Measurements from ENCODE around the gene SKOR1. TPM values are rescaled to one million over a fixed set of nuclear protein-coding genes. Genes with fewer than 3 reads are reported as not detected.

The SKOR1 gene
- total RNA-seq, 5 donors from 2014 or later (not counting 1 experiment from before 2014, with no cell fraction given), result 0.79 to 2.7 (median 1.3) TPM

DNA sequence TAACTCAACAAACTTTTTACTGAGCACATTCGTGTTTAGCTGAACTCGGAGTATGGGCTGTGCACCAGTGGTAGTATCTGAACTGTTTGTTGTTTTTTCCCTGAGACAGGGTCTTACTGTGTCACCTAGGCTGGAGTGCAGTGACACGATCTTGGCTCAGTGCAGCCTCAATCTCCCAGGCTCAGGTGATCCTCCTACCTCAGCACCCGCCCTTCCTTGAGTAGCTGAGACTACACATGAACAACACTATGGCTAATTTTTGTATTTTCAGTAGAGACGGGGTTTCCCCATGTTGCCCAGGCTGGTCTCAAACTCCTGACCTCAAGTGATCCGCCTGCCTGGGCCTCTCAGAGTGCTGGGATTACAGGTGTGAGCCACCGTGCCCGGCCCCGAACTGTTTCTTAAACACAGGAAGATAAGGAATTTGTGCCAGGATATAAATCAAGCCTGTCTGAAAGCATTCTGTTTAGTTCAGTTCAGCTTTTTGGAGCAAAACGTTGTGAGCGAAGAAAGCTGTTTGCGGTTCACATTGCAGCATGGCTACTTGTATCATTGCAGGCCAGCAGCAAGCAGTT is 40.4 kb upstream of the SKOR1 start:
- no peak for DNase-seq
- POLR2A ChIA-PET, result interaction anchor here in 1 of 2 donors (0.6 kb wide), 1 partner anchor 26 kb away, joined by 3 read pairs; no protein-coding TSS in a partner anchor
- CTCF ChIA-PET, result interaction anchor here in 1 of 2 donors (1.6 to 2.0 kb wide), 2 partner anchors 50 to 52 kb away, joined by 3 to 7 read pairs; no protein-coding TSS in a partner anchor
- peak overlapping the region; percentile 37 for H3K27ac ChIP-seq (ENCODE audit: low read length)
- Mint-ChIP-seq H3K36me3 (peaks cover 25% of the 10 kb centered on the region), H3K4me3 (peak overlapping the region in 1 of 3 donors; percentile 53), H3K27me3 (no peaks in the 10 kb centered on the region), H3K4me1 (peaks cover 32 to 40% (median 38%) of the 10 kb centered on the region in 3 donors), H3K9me3 (no peaks in the 10 kb centered on the region), H3K27ac (peak overlapping the region; percentile 69 to 86)
- peaks cover 21 to 31% of the 10 kb centered on the region in 2 experiments for H3K4me1 ChIP-seq (ENCODE audit: control insufficient read depth in 1 of 2, extremely low read depth in 1 of 2, insufficient read depth in 2 of 2, low read length in 2 of 2)
- no peaks in the 10 kb centered on the region for H3K9me3 ChIP-seq
- 74% methylated on average over 8 of the region's 12 CpGs for WGBS (ENCODE audit: insufficient coverage)
- ATAC-seq (replicated peaks in 1 of 4), result no peak
- H3K4me3 ChIP-seq (ENCODE audit: control insufficient read depth in 1 of 2, extremely low read depth in 1 of 2, low read length in 1 of 2), result no peak overlapping the region
- no peaks in the 10 kb centered on the region for H3K36me3 ChIP-seq (ENCODE audit: control insufficient read depth in 2 of 2, extremely low read depth in 1 of 2, insufficient read depth in 1 of 2, low read length in 1 of 2)
- no peaks in the 10 kb centered on the region for H3K27me3 ChIP-seq (replicated peaks in 1 of 2; ENCODE audit: control insufficient read depth in 2 of 2, extremely low read depth in 1 of 2, insufficient read depth in 2 of 2, low read length in 1 of 2)

GRCh38 chr15:67785431-67785830 is 39.9 kb upstream of the SKOR1 start:
- H3K9me3 ChIP-seq, result no peaks in the 10 kb centered on the region
- H3K27me3 Mint-ChIP-seq, result no peaks in the 10 kb centered on the region
- ATAC-seq (replicated peaks in 1 of 4) (no peak), DNase-seq (no peak)
- peaks cover 21 to 31% of the 10 kb centered on the region in 2 experiments for H3K4me1 ChIP-seq (ENCODE audit: control insufficient read depth in 1 of 2, extremely low read depth in 1 of 2, insufficient read depth in 2 of 2, low read length in 2 of 2)
- H3K9me3 Mint-ChIP-seq, result no peaks in the 10 kb centered on the region
- peaks cover 28% of the 10 kb centered on the region for H3K36me3 Mint-ChIP-seq
- H3K4me3 Mint-ChIP-seq, result peak overlapping the region in 1 of 3 donors; percentile 53
- no peak overlapping the region for H3K4me3 ChIP-seq (ENCODE audit: control insufficient read depth in 1 of 2, extremely low read depth in 1 of 2, low read length in 1 of 2)
- no peaks in the 10 kb centered on the region for H3K36me3 ChIP-seq (ENCODE audit: control insufficient read depth in 2 of 2, extremely low read depth in 1 of 2, insufficient read depth in 1 of 2, low read length in 1 of 2)
- 80% methylated on average over 1 of the region's 5 CpGs for WGBS (ENCODE audit: insufficient coverage)
- ChIA-PET POLR2A (no interaction called here), CTCF (interaction anchor here in 1 of 2 donors (1.6 kb wide), 1 partner anchor 52 kb away, joined by 3 read pairs; no protein-coding TSS in a partner anchor)
- H3K27ac Mint-ChIP-seq, result no peak overlapping the region
- H3K27ac ChIP-seq (ENCODE audit: low read length), result peak overlapping the region; percentile 37
- peaks cover 32 to 40% (median 38%) of the 10 kb centered on the region in 3 donors for H3K4me1 Mint-ChIP-seq
- H3K27me3 ChIP-seq (replicated peaks in 1 of 2; ENCODE audit: control insufficient read depth in 2 of 2, extremely low read depth in 1 of 2, insufficient read depth in 2 of 2, low read length in 1 of 2), result no peaks in the 10 kb centered on the region

- ChIA-PET CTCF (no interaction called here), POLR2A (no interaction called here)
- Mint-ChIP-seq H3K4me3 (no peak overlapping the region), H3K36me3 (peaks cover 35% of the 10 kb centered on the region), H3K4me1 (peaks cover 32 to 40% (median 38%) of the 10 kb centered on the region in 3 donors), H3K9me3 (no peaks in the 10 kb centered on the region), H3K27me3 (no peaks in the 10 kb centered on the region), H3K27ac (no peak overlapping the region)
- no peak overlapping the region for H3K27ac ChIP-seq (ENCODE audit: low read length)
- H3K36me3 ChIP-seq (ENCODE audit: control insufficient read depth in 2 of 2, extremely low read depth in 1 of 2, insufficient read depth in 1 of 2, low read length in 1 of 2), result no peaks in the 10 kb centered on the region
- no peak overlapping the region for H3K4me3 ChIP-seq (ENCODE audit: control insufficient read depth in 1 of 2, extremely low read depth in 1 of 2, low read length in 1 of 2)
- no peaks in the 10 kb centered on the region for H3K27me3 ChIP-seq (replicated peaks in 1 of 2; ENCODE audit: control insufficient read depth in 2 of 2, extremely low read depth in 1 of 2, insufficient read depth in 2 of 2, low read length in 1 of 2)
- H3K9me3 ChIP-seq, result no peaks in the 10 kb centered on the region
- WGBS (ENCODE audit: insufficient coverage), result 100% methylated on average over 1 of the region's 4 CpGs
- H3K4me1 ChIP-seq (ENCODE audit: control insufficient read depth in 1 of 2, extremely low read depth in 1 of 2, insufficient read depth in 2 of 2, low read length in 2 of 2), result peaks cover 21 to 31% of the 10 kb centered on the region in 2 experiments
- ATAC-seq (replicated peaks in 1 of 4) (no peak), DNase-seq (no peak)
These were observed 38.7 kb upstream of the SKOR1 start for GRCh38 chr15:67786646-67787045.

- CTCF ChIA-PET, result no interaction called here
- H3K36me3 Mint-ChIP-seq, result peaks cover 48% of the 10 kb centered on the region
These were observed 36.3 kb upstream of the SKOR1 start for GRCh38 chr15:67788986-67789385.

GRCh38 chr15:67790610-67791319 is 34.5 kb upstream of the SKOR1 start:
- Histone ChIP-seq H3K27me3 (replicated peaks in 1 of 2; ENCODE audit: control insufficient read depth in 2 of 2, extremely low read depth in 1 of 2, insufficient read depth in 2 of 2, low read length in 1 of 2) (no peaks in the 10 kb centered on the region), H3K4me1 (ENCODE audit: control insufficient read depth in 1 of 2, extremely low read depth in 1 of 2, insufficient read depth in 2 of 2, low read length in 2 of 2) (no peaks in the 10 kb centered on the region), H3K36me3 (ENCODE audit: control insufficient read depth in 2 of 2, extremely low read depth in 1 of 2, insufficient read depth in 1 of 2, low read length in 1 of 2) (no peaks in the 10 kb centered on the region), H3K9me3 (no peaks in the 10 kb centered on the region), H3K27ac (ENCODE audit: low read length) (no peak overlapping the region), H3K4me3 (ENCODE audit: control insufficient read depth in 1 of 2, extremely low read depth in 1 of 2, low read length in 1 of 2) (no peak overlapping the region)
- ChIA-PET POLR2A (no interaction called here), CTCF (interaction anchor here in 1 of 2 donors (0.6 kb wide), 1 partner anchor 20 kb away, joined by 10 read pairs; no protein-coding TSS in a partner anchor)
- DNase-seq (no peak), ATAC-seq (replicated peaks in 1 of 4) (no peak)
- Mint-ChIP-seq H3K4me1 (peaks cover 0 to 3% (median 3%) of the 10 kb centered on the region in 3 donors), H3K27me3 (no peaks in the 10 kb centered on the region), H3K9me3 (peaks cover 6 to 17% (median 8%) of the 10 kb centered on the region in 3 donors), H3K4me3 (no peak overlapping the region), H3K36me3 (peaks cover 60% of the 10 kb centered on the region), H3K27ac (no peak overlapping the region)
- 94% methylated on average over 2 of the region's 3 CpGs for WGBS (ENCODE audit: insufficient coverage)

More at GRCh38 chr15:67788986-67789385, 36.3 kb upstream of the SKOR1 start:
- Mint-ChIP-seq H3K4me3 (no peak overlapping the region), H3K27ac (no peak overlapping the region), H3K9me3 (peaks cover 0 to 3% (median 0%) of the 10 kb centered on the region in 3 donors), H3K27me3 (no peaks in the 10 kb centered on the region), H3K4me1 (peaks cover 18 to 20% (median 20%) of the 10 kb centered on the region in 3 donors)
- Histone ChIP-seq H3K9me3 (no peaks in the 10 kb centered on the region), H3K27me3 (replicated peaks in 1 of 2; ENCODE audit: control insufficient read depth in 2 of 2, extremely low read depth in 1 of 2, insufficient read depth in 2 of 2, low read length in 1 of 2) (no peaks in the 10 kb centered on the region), H3K27ac (ENCODE audit: low read length) (no peak overlapping the region), H3K4me3 (ENCODE audit: control insufficient read depth in 1 of 2, extremely low read depth in 1 of 2, low read length in 1 of 2) (no peak overlapping the region), H3K4me1 (ENCODE audit: control insufficient read depth in 1 of 2, extremely low read depth in 1 of 2, insufficient read depth in 2 of 2, low read length in 2 of 2) (peaks cover 7 to 17% of the 10 kb centered on the region in 2 experiments), H3K36me3 (ENCODE audit: control insufficient read depth in 2 of 2, extremely low read depth in 1 of 2, insufficient read depth in 1 of 2, low read length in 1 of 2) (no peaks in the 10 kb centered on the region)
- DNase-seq, result no peak
- ATAC-seq (replicated peaks in 1 of 4), result no peak
- POLR2A ChIA-PET, result interaction anchor here in 1 of 2 donors (0.7 kb wide), 1 partner anchor 45 kb away, joined by 4 read pairs; no protein-coding TSS in a partner anchor

- no peak overlapping the region for H3K27ac ChIP-seq (ENCODE audit: low read length)
- H3K4me3 Mint-ChIP-seq, result no peak overlapping the region
- no peak overlapping the region for H3K4me3 ChIP-seq (ENCODE audit: control insufficient read depth in 1 of 2, extremely low read depth in 1 of 2, low read length in 1 of 2)
- peaks cover 0 to 5% (median 2%) of the 10 kb centered on the region in 3 donors for H3K4me1 Mint-ChIP-seq
- no peaks in the 10 kb centered on the region for H3K4me1 ChIP-seq (ENCODE audit: control insufficient read depth in 1 of 2, extremely low read depth in 1 of 2, insufficient read depth in 2 of 2, low read length in 2 of 2)
- no peaks in the 10 kb centered on the region for H3K27me3 ChIP-seq (replicated peaks in 1 of 2; ENCODE audit: control insufficient read depth in 2 of 2, extremely low read depth in 1 of 2, insufficient read depth in 2 of 2, low read length in 1 of 2)
- H3K9me3 ChIP-seq, result no peaks in the 10 kb centered on the region
- ChIA-PET CTCF (interaction anchor here in 1 of 2 donors (0.5 kb wide), 1 partner anchor 357 kb away, joined by 3 read pairs; no protein-coding TSS in a partner anchor), POLR2A (no interaction called here)
- no peaks in the 10 kb centered on the region for H3K27me3 Mint-ChIP-seq
- peaks cover 55% of the 10 kb centered on the region for H3K36me3 Mint-ChIP-seq
- DNase-seq, result no peak
- H3K36me3 ChIP-seq (ENCODE audit: control insufficient read depth in 2 of 2, extremely low read depth in 1 of 2, insufficient read depth in 1 of 2, low read length in 1 of 2), result no peaks in the 10 kb centered on the region
- no peak overlapping the region for H3K27ac Mint-ChIP-seq
- no peak for ATAC-seq (replicated peaks in 1 of 4)
- 100% methylated on average over 5 of the region's 8 CpGs for WGBS (ENCODE audit: insufficient coverage)
- H3K9me3 Mint-ChIP-seq, result peaks cover 6 to 17% (median 8%) of the 10 kb centered on the region in 3 donors
These were observed 32.9 kb upstream of the SKOR1 start for GRCh38 chr15:67792250-67792942.
